ENCODE data around the gene FAM13A.

- TF ChIP-seq TEAD4 (IDR thresholded peaks at IDR 0.05) (no peak), TAF1 (IDR thresholded peaks at IDR 0.05; ENCODE audit: low read depth) (no peak), CEBPB (IDR thresholded peaks at IDR 0.05) (no peak), MAX (IDR thresholded peaks at IDR 0.05) (no peak), CREB1 (IDR thresholded peaks at IDR 0.05; ENCODE audit: low read depth) (no peak), YY1 (IDR thresholded peaks at IDR 0.05; ENCODE audit: low read depth) (no peak)
- TF ChIP-seq, protein P1, sequence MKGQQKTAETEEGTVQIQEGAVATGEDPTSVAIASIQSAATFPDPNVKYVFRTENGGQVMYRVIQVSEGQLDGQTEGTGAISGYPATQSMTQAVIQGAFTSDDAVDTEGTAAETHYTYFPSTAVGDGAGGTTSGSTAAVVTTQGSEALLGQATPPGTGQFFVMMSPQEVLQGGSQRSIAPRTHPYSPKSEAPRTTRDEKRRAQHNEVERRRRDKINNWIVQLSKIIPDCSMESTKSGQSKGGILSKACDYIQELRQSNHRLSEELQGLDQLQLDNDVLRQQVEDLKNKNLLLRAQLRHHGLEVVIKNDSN (IDR thresholded peaks at IDR 0.05): no peak
Observed at GRCh38 chr4:88826771-88827170, 230.2 kb downstream of the FAM13A start.
